Duodenal mucosa (tissue), 2 donors: ENCODE results near the gene THEMIS2.
"Not testable (repeated sequence)": the region's sequence is repeated elsewhere in the genome, so short reads cannot be mapped to it uniquely, and the experiment has no call there.

ENCODE experiments used
- H3K27ac ChIP-seq: one replicate; pipeline ENCODE4 v1.7.0; 2013; ENCODE audit warnings: low read depth, low read length
- H3K27me3 ChIP-seq, 2 donors: one replicate each; pipeline ENCODE4 v1.7.0; 2013; ENCODE audit warnings: low read length in 2 of 2, control low read depth in 1 of 2; ENCODE audit not compliant: insufficient read depth in 2 of 2, control insufficient read depth in 1 of 2
- H3K36me3 ChIP-seq, 2 donors: one replicate each; pipeline ENCODE4 v1.7.0; 2013; ENCODE audit warnings: low read length in 2 of 2, control low read depth in 1 of 2; ENCODE audit not compliant: insufficient read depth in 2 of 2, control insufficient read depth in 1 of 2
- H3K4me1 ChIP-seq, 2 donors: one replicate each; pipeline ENCODE4 v1.7.0; 2013; ENCODE audit warnings: low read length in 2 of 2, control low read depth in 1 of 2; ENCODE audit not compliant: insufficient read depth in 2 of 2, control insufficient read depth in 1 of 2
- H3K4me3 ChIP-seq, 2 donors: one replicate each; pipeline ENCODE4 v1.7.0; 2013; ENCODE audit warnings: low read length in 2 of 2, low read depth in 1 of 2
- H3K9ac ChIP-seq, 2 donors: one replicate each; pipeline ENCODE4 v1.7.0; 2013; ENCODE audit warnings: low read length in 2 of 2, low read depth in 1 of 2
- H3K9me3 ChIP-seq, 2 donors: one replicate each; pipeline ENCODE4 v1.7.0; 2013; ENCODE audit warnings: low read length in 2 of 2, control low read depth in 1 of 2; ENCODE audit not compliant: control insufficient read depth in 1 of 2

The THEMIS2 gene

DNA sequence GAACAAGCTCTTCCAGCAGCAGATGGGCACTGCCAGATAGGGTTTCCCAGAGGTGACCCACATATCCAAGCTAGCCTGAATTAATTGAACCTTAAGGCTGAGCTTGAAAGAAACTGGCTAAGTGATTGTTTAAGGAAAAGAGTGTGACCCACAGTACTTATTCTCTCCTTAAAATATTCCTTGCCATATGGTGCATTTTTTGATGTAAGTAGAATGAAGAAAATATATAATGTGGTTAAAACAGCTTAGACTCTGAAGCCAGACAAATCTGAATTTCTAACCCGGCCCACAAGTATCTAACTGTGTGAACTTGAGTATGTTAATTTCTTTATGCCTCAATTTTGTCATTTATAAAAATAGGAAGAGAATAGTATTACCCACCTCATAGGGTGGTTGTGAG lies 36.8 kb upstream of the THEMIS2 start:
- Histone ChIP-seq H3K4me3 (no peak overlapping the region), H3K36me3 (peaks cover 5 to 33% of the 10 kb centered on the region in 2 donors), H3K27ac (no peak overlapping the region), H3K9me3 (no peaks in the 10 kb centered on the region), H3K4me1 (peaks cover 12 to 13% of the 10 kb centered on the region in 2 donors), H3K27me3 (no peaks in the 10 kb centered on the region), H3K9ac (no peak overlapping the region)

GRCh38 chr1:27849951-27850350 lies 22.4 kb upstream of the THEMIS2 start:
- Histone ChIP-seq H3K36me3 (peaks cover 25 to 60% of the 10 kb centered on the region in 2 donors), H3K27me3 (no peaks in the 10 kb centered on the region), H3K9me3 (no peaks in the 10 kb centered on the region), H3K27ac (no peak overlapping the region), H3K4me1 (no peaks in the 10 kb centered on the region), H3K9ac (no peak overlapping the region), H3K4me3 (no peak overlapping the region)

- Histone ChIP-seq H3K4me3 (no peak overlapping the region), H3K4me1 (peaks cover 0 to 3% of the 10 kb centered on the region in 2 donors), H3K9ac (no peak overlapping the region), H3K9me3 (no peaks in the 10 kb centered on the region), H3K27me3 (no peaks in the 10 kb centered on the region), H3K36me3 (peaks cover 1 to 18% of the 10 kb centered on the region in 2 donors), H3K27ac (no peak overlapping the region)
These were observed 17.3 kb upstream of the THEMIS2 start for GRCh38 chr1:27855085-27855484.

GRCh38 chr1:27856561-27857343 lies 15.6 kb upstream of the THEMIS2 start:
- Histone ChIP-seq H3K36me3 (peaks cover 0 to 1% of the 10 kb centered on the region in 2 donors), H3K27me3 (no peaks in the 10 kb centered on the region), H3K27ac (no peak overlapping the region), H3K9me3 (no peaks in the 10 kb centered on the region), H3K9ac (no peak overlapping the region), H3K4me1 (peaks cover 0 to 3% of the 10 kb centered on the region in 2 donors), H3K4me3 (no peak overlapping the region)

DNA sequence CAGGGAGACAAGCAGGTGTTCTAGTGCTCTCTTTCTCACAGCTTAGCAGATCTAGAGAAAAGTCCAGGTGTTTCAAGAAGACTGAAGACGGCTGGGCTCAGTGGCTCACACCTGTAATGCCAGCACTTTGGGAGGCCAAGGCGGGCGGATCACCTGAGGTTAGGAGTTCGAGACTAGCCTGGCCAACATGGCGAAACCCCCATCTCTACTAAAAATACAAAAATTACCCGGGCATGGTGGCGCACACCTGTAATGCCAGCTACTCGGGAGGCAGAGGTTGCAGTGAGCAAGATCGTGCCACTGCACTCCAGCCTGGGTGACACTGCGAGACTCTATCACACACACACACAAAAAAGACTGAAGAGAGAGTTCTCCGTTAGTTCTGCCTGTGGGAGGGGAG lies 14.8 kb upstream of the THEMIS2 start:
- not testable (repeated sequence) for H3K9ac ChIP-seq, H3K4me1 ChIP-seq, H3K36me3 ChIP-seq, H3K27ac ChIP-seq, H3K27me3 ChIP-seq, H3K9me3 ChIP-seq, H3K4me3 ChIP-seq

- no peaks in the 10 kb centered on the region for H3K27me3 ChIP-seq
- H3K9ac ChIP-seq = peak overlapping the region in 1 of 2 donors; percentile 30
- no peaks in the 10 kb centered on the region for H3K36me3 ChIP-seq
- H3K27ac ChIP-seq = no peak overlapping the region
- peak overlapping the region in 1 of 2 donors; percentile 30 for H3K4me3 ChIP-seq
- H3K9me3 ChIP-seq = no peaks in the 10 kb centered on the region
- peaks cover 0 to 3% of the 10 kb centered on the region in 2 donors for H3K4me1 ChIP-seq
These were observed 14.0 kb upstream of the THEMIS2 start for GRCh38 chr1:27858072-27858948.

GRCh38 chr1:27858949-27859576 lies 13.3 kb upstream of the THEMIS2 start:
- Histone ChIP-seq H3K27ac (no peak overlapping the region), H3K27me3 (no peaks in the 10 kb centered on the region), H3K4me3 (no peak overlapping the region), H3K9ac (no peak overlapping the region), H3K36me3 (no peaks in the 10 kb centered on the region), H3K4me1 (peaks cover 0 to 3% of the 10 kb centered on the region in 2 donors), H3K9me3 (no peaks in the 10 kb centered on the region)

DNA sequence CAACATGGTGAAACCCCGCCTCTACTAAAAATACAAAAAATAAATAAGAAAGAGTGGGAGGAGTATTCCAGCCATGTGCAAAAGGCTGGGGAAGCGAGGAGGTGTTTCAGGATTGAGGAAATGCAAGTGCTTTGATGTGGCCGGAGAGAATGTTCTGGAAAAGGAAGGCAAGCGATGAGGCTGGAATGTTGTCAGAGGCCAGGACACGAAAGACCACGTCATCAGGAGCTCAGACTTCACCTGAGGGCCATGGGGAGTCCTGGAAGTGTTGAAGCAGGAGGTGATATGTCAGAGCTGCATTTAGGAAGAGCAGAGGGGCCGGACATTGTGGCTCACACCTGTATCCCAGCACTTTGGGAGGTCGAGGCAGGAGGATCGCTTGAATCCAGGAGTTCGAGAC lies 10.9 kb upstream of the THEMIS2 start:
- no peak overlapping the region for H3K9ac ChIP-seq
- H3K9me3 ChIP-seq = no peaks in the 10 kb centered on the region
- no peak overlapping the region for H3K4me3 ChIP-seq
- no peaks in the 10 kb centered on the region for H3K36me3 ChIP-seq
- H3K4me1 ChIP-seq = peaks cover 0 to 3% of the 10 kb centered on the region in 2 donors
- H3K27ac ChIP-seq = no peak overlapping the region
- no peaks in the 10 kb centered on the region for H3K27me3 ChIP-seq

DNA sequence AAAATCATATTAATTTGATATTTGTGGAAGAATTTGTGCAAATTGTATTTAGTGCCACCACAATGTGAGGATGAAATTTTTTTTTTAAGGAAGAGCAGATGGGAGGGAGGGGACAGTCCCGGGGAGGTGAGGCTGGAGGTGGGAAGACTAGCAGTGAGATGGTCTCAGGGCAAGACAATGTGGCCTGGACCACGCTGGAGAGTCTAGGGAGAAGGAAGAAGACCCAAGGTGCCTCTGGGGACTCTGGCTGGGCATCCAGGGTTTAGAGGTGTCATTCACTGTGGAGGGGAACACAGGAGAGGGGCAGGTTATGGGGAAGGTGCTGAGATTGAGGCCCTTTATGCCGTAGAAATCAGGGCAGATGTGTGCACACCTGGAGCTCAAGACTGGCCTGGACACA lies 10.3 kb upstream of the THEMIS2 start:
- Histone ChIP-seq H3K4me3 (no peak overlapping the region), H3K27me3 (no peaks in the 10 kb centered on the region), H3K4me1 (peaks cover 0 to 3% of the 10 kb centered on the region in 2 donors), H3K36me3 (no peaks in the 10 kb centered on the region), H3K27ac (no peak overlapping the region), H3K9me3 (no peaks in the 10 kb centered on the region), H3K9ac (no peak overlapping the region)
